EL (cell line): Measurements from ENCODE around the gene EML6.

Source experiments
- DNase-seq: peaks from one replicate; pipeline ENCODE4 v3.0.0-alpha.2; 2016

The EML6 gene

GRCh38 chr2:54760310-54760709 lies 36.8 kb downstream of the EML6 start:
- DNase-seq: no peak

- no peak for DNase-seq
Measured at GRCh38 chr2:54763636-54764291, 40.3 kb downstream of the EML6 start.

- peak; percentile 37 for DNase-seq
Measured at GRCh38 chr2:54767921-54768320, 44.5 kb downstream of the EML6 start.

- no peak for DNase-seq
Measured at GRCh38 chr2:54768772-54769428, 45.4 kb downstream of the EML6 start.

- DNase-seq: no peak
Measured at GRCh38 chr2:54770211-54770610, 46.7 kb downstream of the EML6 start.

- peak; percentile 15 for DNase-seq
Measured at GRCh38 chr2:54770676-54771075, 47.2 kb downstream of the EML6 start.

GRCh38 chr2:54771166-54771885 lies 47.9 kb downstream of the EML6 start:
- DNase-seq: peak; percentile 71

GRCh38 chr2:54772110-54772509 lies 48.6 kb downstream of the EML6 start:
- DNase-seq: peak; percentile 54

GRCh38 chr2:54772531-54772930 lies 49.1 kb downstream of the EML6 start:
- DNase-seq: no peak

- no peak for DNase-seq
Measured at GRCh38 chr2:54773233-54773632, 49.8 kb downstream of the EML6 start.

GRCh38 chr2:54773838-54774237 lies 50.4 kb downstream of the EML6 start:
- DNase-seq: peak; percentile 31

GRCh38 chr2:54775710-54776109 lies 52.2 kb downstream of the EML6 start:
- DNase-seq: no peak

GRCh38 chr2:54776494-54776893 lies 53.0 kb downstream of the EML6 start:
- no peak for DNase-seq

GRCh38 chr2:54783349-54783748 lies 59.9 kb downstream of the EML6 start:
- DNase-seq: no peak

- DNase-seq: no peak
Measured at GRCh38 chr2:54787270-54787669, 63.8 kb downstream of the EML6 start.

- no peak for DNase-seq
Measured at GRCh38 chr2:54787755-54788366, 64.4 kb downstream of the EML6 start.

- no peak for DNase-seq
Measured at GRCh38 chr2:54789878-54790277, 66.4 kb downstream of the EML6 start.

GRCh38 chr2:54791831-54792230 lies 68.4 kb downstream of the EML6 start:
- no peak for DNase-seq

- no peak for DNase-seq
Measured at GRCh38 chr2:54797307-54797706, 73.8 kb downstream of the EML6 start.

- no peak for DNase-seq
Measured at GRCh38 chr2:54801352-54801751, 77.9 kb downstream of the EML6 start.

GRCh38 chr2:54803783-54804751 lies 80.6 kb downstream of the EML6 start:
- peak; percentile 2 for DNase-seq

- no peak for DNase-seq
Measured at GRCh38 chr2:54805255-54805654, 81.8 kb downstream of the EML6 start.
